ENCODE results near the gene MCRIP1. TPM values are rescaled to one million over a fixed set of nuclear protein-coding genes. Genes with fewer than 3 reads are reported as not detected.

Gene MCRIP1
- total RNA-seq, 1 experiment from 2014 or later, result 59.7 TPM

- no peak overlapping the region for H3K27ac Mint-ChIP-seq (ENCODE audit: unreplicated experiment)
- ChIA-PET POLR2A (no interaction called here), CTCF (no interaction called here)
- H3K4me3 Mint-ChIP-seq (ENCODE audit: unreplicated experiment), result no peak overlapping the region
- H3K27me3 Mint-ChIP-seq (ENCODE audit: insufficient read depth, unreplicated experiment), result peaks cover 6% of the 10 kb centered on the region
- Histone ChIP-seq H3K9me3 (no peaks in the 10 kb centered on the region), H3K36me3 (ENCODE audit: control insufficient read depth, insufficient read depth, low read length) (no peaks in the 10 kb centered on the region), H3K4me1 (peaks cover 13% of the 10 kb centered on the region), H3K4me3 (ENCODE audit: low read depth, low read length) (no peak overlapping the region), H3K27me3 (replicated peaks; ENCODE audit: control insufficient read depth, insufficient read depth, low read length) (no peaks in the 10 kb centered on the region)
- peaks cover 14% of the 10 kb centered on the region for H3K4me1 Mint-ChIP-seq (ENCODE audit: low read depth, unreplicated experiment)
- BruUV-seq (replicated peaks), result no TSS peak
- H3K36me3 Mint-ChIP-seq (ENCODE audit: insufficient read depth, unreplicated experiment), result peaks cover 8% of the 10 kb centered on the region
- TF ChIP-seq CTCF (IDR thresholded peaks at IDR 0.05; ENCODE audit: insufficient read depth in 1 of 2, low read depth in 1 of 2, low read length in 1 of 2, severe bottlenecking in 1 of 2, unreplicated experiment in 1 of 2), result no peak
- no peak for DNase-seq
- H3K9me3 Mint-ChIP-seq (ENCODE audit: unreplicated experiment), result peaks cover 6% of the 10 kb centered on the region
- intact Hi-C loops (cut with micrococcal nuclease; ENCODE audit: unreplicated experiment), result no loop called here
These were observed 21.2 kb downstream of the MCRIP1 start for GRCh38 chr17:81811705-81812570.

GRCh38 chr17:81810892-81811704 is 22.0 kb downstream of the MCRIP1 start:
- POLR2A ChIA-PET, result no interaction called here
- CTCF ChIA-PET, result no interaction called here
- BruUV-seq (replicated peaks), result no TSS peak
- Mint-ChIP-seq H3K4me1 (ENCODE audit: low read depth, unreplicated experiment) (peaks cover 10% of the 10 kb centered on the region), H3K27ac (ENCODE audit: unreplicated experiment) (no peak overlapping the region), H3K36me3 (ENCODE audit: insufficient read depth, unreplicated experiment) (peaks cover 8% of the 10 kb centered on the region), H3K4me3 (ENCODE audit: unreplicated experiment) (no peak overlapping the region), H3K9me3 (ENCODE audit: unreplicated experiment) (peaks cover 6% of the 10 kb centered on the region), H3K27me3 (ENCODE audit: insufficient read depth, unreplicated experiment) (peaks cover 6% of the 10 kb centered on the region)
- Histone ChIP-seq H3K27me3 (replicated peaks; ENCODE audit: control insufficient read depth, insufficient read depth, low read length) (no peaks in the 10 kb centered on the region), H3K9me3 (no peaks in the 10 kb centered on the region), H3K4me1 (peaks cover 16% of the 10 kb centered on the region), H3K4me3 (ENCODE audit: low read depth, low read length) (no peak overlapping the region), H3K36me3 (ENCODE audit: control insufficient read depth, insufficient read depth, low read length) (no peaks in the 10 kb centered on the region)
- no peak for TF ChIP-seq CTCF (IDR thresholded peaks at IDR 0.05; ENCODE audit: insufficient read depth in 1 of 2, low read depth in 1 of 2, low read length in 1 of 2, severe bottlenecking in 1 of 2, unreplicated experiment in 1 of 2)
- DNase-seq, result no peak
- intact Hi-C loops (cut with micrococcal nuclease; ENCODE audit: unreplicated experiment), result no loop called here

GRCh38 chr17:81810476-81810875 is 22.6 kb downstream of the MCRIP1 start:
- intact Hi-C loops (cut with micrococcal nuclease; ENCODE audit: unreplicated experiment), result no loop called here
- DNase-seq, result no peak
- H3K27me3 Mint-ChIP-seq (ENCODE audit: insufficient read depth, unreplicated experiment), result peaks cover 6% of the 10 kb centered on the region
- Histone ChIP-seq H3K27me3 (replicated peaks; ENCODE audit: control insufficient read depth, insufficient read depth, low read length) (no peaks in the 10 kb centered on the region), H3K4me1 (peaks cover 14% of the 10 kb centered on the region), H3K9me3 (no peaks in the 10 kb centered on the region), H3K36me3 (ENCODE audit: control insufficient read depth, insufficient read depth, low read length) (no peaks in the 10 kb centered on the region), H3K4me3 (ENCODE audit: low read depth, low read length) (no peak overlapping the region)
- H3K9me3 Mint-ChIP-seq (ENCODE audit: unreplicated experiment), result peaks cover 6% of the 10 kb centered on the region
- H3K27ac Mint-ChIP-seq (ENCODE audit: unreplicated experiment), result no peak overlapping the region
- ChIA-PET CTCF (no interaction called here), POLR2A (no interaction called here)
- TF ChIP-seq CTCF (IDR thresholded peaks at IDR 0.05; ENCODE audit: insufficient read depth in 1 of 2, low read depth in 1 of 2, low read length in 1 of 2, severe bottlenecking in 1 of 2, unreplicated experiment in 1 of 2), result no peak
- peaks cover 7% of the 10 kb centered on the region for H3K4me1 Mint-ChIP-seq (ENCODE audit: low read depth, unreplicated experiment)
- H3K4me3 Mint-ChIP-seq (ENCODE audit: unreplicated experiment), result no peak overlapping the region
- no TSS peak for BruUV-seq (replicated peaks)
- peaks cover 8% of the 10 kb centered on the region for H3K36me3 Mint-ChIP-seq (ENCODE audit: insufficient read depth, unreplicated experiment)

Measured in Caco-2 (cell line).